HepG2 (cell line): Measurements from ENCODE around the gene TRAPPC4. TPM values are rescaled to one million over a fixed set of nuclear protein-coding genes. Genes with fewer than 3 reads are reported as not detected.
A peak's percentile ranks its signal among the peaks of the same experiment; 100 is the strongest.

Source experiments
- BHLHE40 ChIP-seq: IDR thresholded peaks from 2 replicates; pipeline ENCODE4 v1.6.1; 2011; ENCODE audit warnings: low read length, improper control_type of control experiment
- CBX1 ChIP-seq: IDR thresholded peaks from one replicate; pipeline ENCODE4 v1.6.1; 2016; ENCODE audit warnings: antibody characterized with exemption, low read depth
- CEBPB ChIP-seq: IDR thresholded peaks from 2 replicates; pipeline ENCODE4 v1.6.1; 2011; ENCODE audit warnings: low read depth, low read length, improper control_type of control experiment, borderline replicate concordance
- CTCF ChIP-seq: sonication (generic); formaldehyde crosslinking; IDR thresholded peaks from 2 replicates; pipeline ENCODE4 v1.5.0; 2020; ENCODE audit warnings: mild to moderate bottlenecking, missing genetic modification reagents, moderate library complexity
- FIP1L1 ChIP-seq: fragments of 200-400 bp; formaldehyde crosslinking; IDR thresholded peaks from 2 replicates; pipeline ENCODE4 v1.6.1; 2018; ENCODE audit warnings: low read depth, mild to moderate bottlenecking, low read length, moderate library complexity, borderline replicate concordance; ENCODE audit not compliant: insufficient read depth
- FOXK1 ChIP-seq: sonication (generic); formaldehyde crosslinking; IDR thresholded peaks from 2 replicates; pipeline ENCODE4 v1.4.0; 2020; ENCODE audit warnings: low read depth, missing genetic modification reagents, borderline replicate concordance
- HBP1 ChIP-seq: IDR thresholded peaks from 2 replicates; pipeline ENCODE4 v1.6.1; 2016; ENCODE audit warnings: low read depth, control low read depth
- HNRNPLL ChIP-seq: fragments of 200-400 bp; formaldehyde crosslinking; IDR thresholded peaks from 2 replicates; pipeline ENCODE4 v1.6.1; 2017; ENCODE audit warnings: mild to moderate bottlenecking, low read depth, low read length; ENCODE audit not compliant: poor library complexity, severe bottlenecking
- KAT7 ChIP-seq: IDR thresholded peaks from 2 replicates; pipeline ENCODE4 v1.6.1; 2018; ENCODE audit warnings: borderline replicate concordance, missing compliant biosample characterization
- KLF11 ChIP-seq: IDR thresholded peaks from 2 replicates; pipeline ENCODE4 v1.6.1; 2016; ENCODE audit warnings: missing compliant biosample characterization
- KLF15 ChIP-seq: sonication (generic); formaldehyde crosslinking; IDR thresholded peaks from 2 replicates; pipeline ENCODE4 v1.8.1; 2023; ENCODE audit warnings: borderline replicate concordance, mild to moderate bottlenecking, inconsistent platforms, missing genetic modification reagents, mixed read lengths
- MLX ChIP-seq: IDR thresholded peaks from 2 replicates; pipeline ENCODE4 v1.6.1; 2016
- MXI1 ChIP-seq: IDR thresholded peaks from 3 replicates; pipeline ENCODE4 v1.6.1; 2012; ENCODE audit warnings: low read depth, low read length, inconsistent platforms, borderline replicate concordance
- PPARG ChIP-seq: conservative IDR thresholded peaks from 2 replicates; pipeline ENCODE4 v1.6.1; 2016; ENCODE audit warnings: missing biosample characterization, missing genetic modification reagents
- RORA ChIP-seq: sonication (generic); formaldehyde crosslinking; IDR thresholded peaks from 2 replicates; pipeline ENCODE4 v1.5.0; 2020; ENCODE audit warnings: mild to moderate bottlenecking, missing genetic modification reagents, moderate library complexity
- U2AF2 ChIP-seq: fragments of 200-400 bp; formaldehyde crosslinking; IDR thresholded peaks from 2 replicates; pipeline ENCODE4 v1.6.1; 2017; ENCODE audit warnings: low read depth, mild to moderate bottlenecking, low read length
- ZNF205 ChIP-seq: IDR thresholded peaks from 2 replicates; pipeline ENCODE4 v1.6.1; 2018; ENCODE audit warnings: missing biosample characterization, missing genetic modification reagents
- ZNF281 ChIP-seq: sonication (generic); formaldehyde crosslinking; IDR thresholded peaks from 2 replicates; pipeline ENCODE4 v1.4.0; 2020; ENCODE audit warnings: missing genetic modification reagents, borderline replicate concordance
- ZNF331 ChIP-seq: sonication (generic); formaldehyde crosslinking; IDR thresholded peaks from 2 replicates; pipeline ENCODE4 v1.4.0; 2020; ENCODE audit warnings: missing genetic modification reagents
- ZNF713 ChIP-seq: sonication (generic); formaldehyde crosslinking; IDR thresholded peaks from 2 replicates; pipeline ENCODE4 v1.4.0; 2020; ENCODE audit warnings: mild to moderate bottlenecking, missing genetic modification reagents
- ZNF878 ChIP-seq: sonication (generic); formaldehyde crosslinking; IDR thresholded peaks from 2 replicates; pipeline ENCODE4 v1.8.1; 2023; ENCODE audit warnings: mild to moderate bottlenecking, missing genetic modification reagents, moderate library complexity
- polyA plus RNA-seq, 8 experiments: library from polyadenylated mRNA; depleted of rRNA in 3 of 8; stranded (reverse) in 7 of 8; unstranded in 1 of 8; fragments of >200 nt; fragmentation: Illumina TruSeq in 4 of 8; extraction: Trizol in 4 of 8; gene quantifications; 2 replicates each; pipeline versions ENCODE4 v1.2.1 to v1.2.3, GENCODE V29; 2011 to 2016; ENCODE audit warnings: low read depth in 4 of 8, missing spikeins in 1 of 8, mixed read lengths in 1 of 8; ENCODE audit not compliant: insufficient read depth in 1 of 8
- total RNA-seq, 5 experiments: library from RNA; depleted of rRNA; stranded (reverse); fragments of >200 nt; fragmentation: Illumina TruSeq; extraction: Trizol; gene quantifications; 2 replicates each; pipeline ENCODE4 v1.2.3, GENCODE V29; 2016; ENCODE audit warnings: low read depth in 1 of 5

Gene TRAPPC4
- total and polyA plus RNA-seq, 2 of the 13 experiments (the other 11 are each of a cell fraction or from before 2014, with no cell fraction given): 97.4 to 140 TPM

GRCh38 chr11:119067371-119068222, 49.0 kb downstream of the TRAPPC4 start, which contains the start of gene VPS11 (continued):
- TF ChIP-seq KLF11 (CRISPR knock-in tag) (no peak), KAT7 (CRISPR knock-in tag) (0 out of 2 replicates have a peak, but pooled peaks have one; percentile 57), HBP1 (CRISPR knock-in tag) (peak; percentile 71; the same call in 1 of the 2 replicates), ZNF281 (0 out of 2 replicates have a peak, but pooled peaks have one; percentile 29), CTCF (peak; percentile 12; the same call in 1 of the 2 replicates), ZNF878 (CRISPR knock-in tag) (no peak), MXI1 (peak; percentile 77; the same call in 1 of the 3 replicates), ZNF713 (no peak), FIP1L1 (no peak), RORA (CRISPR knock-in tag) (0 out of 2 replicates have a peak, but pooled peaks have one; percentile 53), ZNF205 (CRISPR knock-in tag) (0 out of 2 replicates have a peak, but pooled peaks have one; percentile 42), CBX1 (peak; percentile 69), HNRNPLL (peak; percentile 72), CEBPB (no peak), ZNF331 (CRISPR knock-in tag) (peak; percentile 78), FOXK1 (CRISPR knock-in tag) (peak; percentile 79; the same call in 1 of the 2 replicates), KLF15 (CRISPR knock-in tag) (no peak), PPARG (CRISPR knock-in tag) (0 out of 2 replicates have a peak, but pooled peaks have one; percentile 39), MLX (peak; percentile 86; the same call in 1 of the 2 replicates), U2AF2 (peak; percentile 58; the same call in 1 of the 2 replicates), BHLHE40 (peak; percentile 91)
